ENCODE data around the gene CGA.

- TF ChIP-seq POLR2A (IDR thresholded peaks at IDR 0.05; ENCODE audit: extremely low read depth, insufficient read length) (no peak), CTCF (IDR thresholded peaks at IDR 0.05; ENCODE audit: low read depth, low read length) (no peak), MYC (IDR thresholded peaks at IDR 0.05; ENCODE audit: low read depth, low read length) (no peak), MAX (IDR thresholded peaks at IDR 0.05; ENCODE audit: low read depth, low read length) (no peak)
Observed at GRCh38 chr6:87116922-87117321, 22.0 kb upstream of the CGA start.
